ENCODE results near the gene PRKG2.

DNA sequence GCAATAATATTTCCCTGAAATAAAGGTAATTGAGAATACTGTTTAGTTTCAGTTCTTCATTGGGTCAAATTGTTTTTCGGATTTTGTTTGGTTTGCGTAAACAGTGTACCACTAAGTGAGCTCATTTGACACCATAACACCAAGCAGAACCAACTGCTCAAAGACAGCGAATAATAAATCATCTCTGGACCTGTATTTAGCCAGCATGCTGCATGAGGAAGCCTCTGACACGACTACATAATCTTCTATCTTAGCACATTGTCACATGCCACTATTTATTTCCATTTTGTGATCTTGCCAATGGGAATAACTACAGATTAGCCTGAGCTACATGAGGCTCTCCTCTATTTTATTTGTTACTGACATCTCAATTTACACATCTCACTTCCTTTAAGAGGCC, 12.1 kb upstream of the PRKG2 start:
- TF ChIP-seq POLR2A (IDR thresholded peaks at IDR 0.05) (no peak), CTCF (IDR thresholded peaks at IDR 0.05 in 4 of 5, conservative IDR thresholded peaks at IDR 0.05 in 1 of 5) (no peak)
